MM.1S (cell line): ENCODE data around the gene SCFD2.

Experiments used
- DNase-seq: peaks from one replicate; pipeline ENCODE4 v3.0.0-alpha.2; 2015
- H2AFZ ChIP-seq: fragments of 300-600 bp; sonication (generic); 2 replicates; pipeline ENCODE4 v1.6.0; 2016; ENCODE audit warnings: antibody characterized with exemption, low read length
- H3F3A ChIP-seq: fragments of 300-600 bp; sonication (generic); 2 replicates; pipeline ENCODE4 v1.6.1; 2016; ENCODE audit warnings: mild to moderate bottlenecking, antibody characterized with exemption, low read length, moderate library complexity, mixed read lengths; ENCODE audit not compliant: insufficient read depth
- H3K27ac ChIP-seq: fragments of 300-600 bp; sonication (generic); 2 replicates; pipeline ENCODE4 v1.5.1; 2016; ENCODE audit warnings: mild to moderate bottlenecking, low read length
- H3K27me3 ChIP-seq: fragments of 300-600 bp; sonication (generic); replicated peaks from 2 replicates; pipeline ENCODE4 v1.6.0; 2016; ENCODE audit warnings: low read length; ENCODE audit not compliant: insufficient read depth
- H3K36me3 ChIP-seq: fragments of 300-600 bp; sonication (generic); replicated peaks from 2 replicates; pipeline ENCODE4 v1.6.1; 2016; ENCODE audit warnings: mild to moderate bottlenecking, low read length, mixed read lengths; ENCODE audit not compliant: insufficient read depth
- H3K4me1 ChIP-seq: fragments of 300-600 bp; sonication (generic); 2 replicates; pipeline ENCODE4 v1.6.1; 2016; ENCODE audit warnings: low read length, mixed read lengths
- H3K4me2 ChIP-seq: fragments of 300-600 bp; sonication (generic); 2 replicates; pipeline ENCODE4 v1.6.0; 2016; ENCODE audit warnings: low read depth, low read length
- H3K4me3 ChIP-seq: fragments of 300-600 bp; sonication (generic); 2 replicates; pipeline ENCODE4 v1.5.1; 2016; ENCODE audit warnings: low read length, mixed read lengths
- H3K79me2 ChIP-seq: fragments of 300-600 bp; sonication (generic); 2 replicates; pipeline ENCODE4 v1.6.1; 2016; ENCODE audit warnings: mixed run types, low read length, mixed read lengths
- H3K9ac ChIP-seq: fragments of 300-600 bp; sonication (generic); 2 replicates; pipeline ENCODE4 v1.6.1; 2016; ENCODE audit warnings: low read length, mixed read lengths
- H3K9me2 ChIP-seq: fragments of 300-600 bp; sonication (generic); replicated peaks from 2 replicates; pipeline ENCODE4 v1.6.1; 2016; ENCODE audit warnings: mild to moderate bottlenecking, low read length, mixed read lengths; ENCODE audit not compliant: insufficient read depth
- H3K9me3 ChIP-seq: fragments of 300-600 bp; sonication (generic); replicated peaks from 2 replicates; pipeline ENCODE4 v1.6.1; 2016; ENCODE audit warnings: mild to moderate bottlenecking, low read length, mixed read lengths; ENCODE audit not compliant: insufficient read depth
- H4K20me1 ChIP-seq: fragments of 300-600 bp; sonication (generic); 2 replicates; pipeline ENCODE4 v1.6.1; 2016; ENCODE audit warnings: mild to moderate bottlenecking, low read length, moderate library complexity, mixed read lengths; ENCODE audit not compliant: insufficient read depth
- EZH2 ChIP-seq: fragments of 300-600 bp; sonication (generic); optimal IDR thresholded peaks from 2 replicates; pipeline ENCODE3; 2017; ENCODE audit warnings: low read depth, mild to moderate bottlenecking, antibody characterized with exemption, low read length, mixed read lengths
- EZH2phosphoT487 ChIP-seq: fragments of 300-600 bp; sonication (generic); IDR thresholded peaks from 2 replicates; pipeline ENCODE4 v1.6.1; 2018; ENCODE audit warnings: antibody characterized with exemption, low read length
- TF ChIP-seq, protein P1 (sequence below): fragments of 300-600 bp; sonication (generic); IDR thresholded peaks from 2 replicates; pipeline ENCODE4 v1.5.1; 2016; ENCODE audit warnings: antibody characterized with exemption, low read length, mixed read lengths

The SCFD2 gene

DNA sequence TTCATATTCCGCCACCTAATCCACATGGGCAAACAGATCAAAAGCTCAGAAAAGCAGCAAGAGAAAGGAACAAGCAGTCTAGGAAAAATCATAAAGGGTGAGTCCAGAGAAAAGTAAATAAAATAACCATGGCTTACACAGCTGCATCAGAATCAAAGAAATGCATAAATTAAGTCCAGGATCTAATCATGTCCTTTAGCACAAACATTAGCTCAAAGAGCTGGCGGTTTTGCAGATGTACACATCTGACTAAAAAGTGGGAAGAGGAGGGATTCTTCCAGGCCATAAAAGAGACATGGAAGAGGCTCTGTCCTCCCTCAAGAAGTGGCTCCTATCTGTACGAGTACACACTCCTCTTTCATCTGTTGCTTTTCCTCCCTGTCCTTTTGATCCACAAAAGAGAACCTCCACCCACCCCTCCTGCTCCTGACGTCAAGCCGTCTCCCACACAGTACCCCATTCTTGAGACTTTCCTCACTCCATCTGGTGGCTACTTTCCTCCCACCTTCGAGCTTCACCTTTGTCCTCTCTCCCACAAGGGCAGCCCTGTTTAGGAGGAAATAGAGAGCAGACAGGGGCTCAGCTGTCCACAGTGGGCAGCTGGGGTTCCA, 411.2 kb downstream of the SCFD2 start:
- TF ChIP-seq, protein P1, sequence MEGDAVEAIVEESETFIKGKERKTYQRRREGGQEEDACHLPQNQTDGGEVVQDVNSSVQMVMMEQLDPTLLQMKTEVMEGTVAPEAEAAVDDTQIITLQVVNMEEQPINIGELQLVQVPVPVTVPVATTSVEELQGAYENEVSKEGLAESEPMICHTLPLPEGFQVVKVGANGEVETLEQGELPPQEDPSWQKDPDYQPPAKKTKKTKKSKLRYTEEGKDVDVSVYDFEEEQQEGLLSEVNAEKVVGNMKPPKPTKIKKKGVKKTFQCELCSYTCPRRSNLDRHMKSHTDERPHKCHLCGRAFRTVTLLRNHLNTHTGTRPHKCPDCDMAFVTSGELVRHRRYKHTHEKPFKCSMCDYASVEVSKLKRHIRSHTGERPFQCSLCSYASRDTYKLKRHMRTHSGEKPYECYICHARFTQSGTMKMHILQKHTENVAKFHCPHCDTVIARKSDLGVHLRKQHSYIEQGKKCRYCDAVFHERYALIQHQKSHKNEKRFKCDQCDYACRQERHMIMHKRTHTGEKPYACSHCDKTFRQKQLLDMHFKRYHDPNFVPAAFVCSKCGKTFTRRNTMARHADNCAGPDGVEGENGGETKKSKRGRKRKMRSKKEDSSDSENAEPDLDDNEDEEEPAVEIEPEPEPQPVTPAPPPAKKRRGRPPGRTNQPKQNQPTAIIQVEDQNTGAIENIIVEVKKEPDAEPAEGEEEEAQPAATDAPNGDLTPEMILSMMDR = no peak
- no peak for TF ChIP-seq EZH2
- TF ChIP-seq EZH2phosphoT487 = no peak
- no peak for DNase-seq
- Histone ChIP-seq H3K4me2 (no peak overlapping the region), H3K4me3 (no peak overlapping the region), H3K27me3 (no peaks in the 10 kb centered on the region), H3K9me3 (no peaks in the 10 kb centered on the region), H3F3A (no peaks in the 10 kb centered on the region), H3K9me2 (no peaks in the 10 kb centered on the region), H3K27ac (no peak overlapping the region), H3K9ac (no peak overlapping the region), H3K36me3 (no peaks in the 10 kb centered on the region), H3K4me1 (no peaks in the 10 kb centered on the region), H3K79me2 (no peaks in the 10 kb centered on the region), H4K20me1 (no peaks in the 10 kb centered on the region), H2AFZ (no peak overlapping the region)

- H3K9ac ChIP-seq = no peak overlapping the region
Observed at GRCh38 chr4:52952540-52952939, 413.3 kb downstream of the SCFD2 start.

DNA sequence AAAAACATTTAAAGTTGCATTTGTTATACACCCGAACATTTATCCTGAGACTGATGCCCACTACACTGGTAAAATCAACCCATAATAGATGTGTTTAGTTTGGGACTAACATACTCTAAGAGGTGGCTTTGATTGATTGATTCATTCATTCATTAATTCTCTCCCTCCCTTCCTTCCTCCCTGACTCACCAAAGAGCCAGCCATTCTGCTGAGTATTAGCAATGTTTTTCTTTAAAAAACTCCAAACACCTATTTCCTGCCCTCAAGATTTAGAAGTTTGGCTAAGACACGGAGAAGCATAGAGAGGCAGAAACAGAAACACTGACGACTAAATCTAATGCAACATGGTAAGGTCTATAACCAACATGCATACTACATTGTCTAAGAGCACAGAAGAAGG, 414.8 kb downstream of the SCFD2 start:
- H3K4me3 ChIP-seq = no peak overlapping the region

More at GRCh38 chr4:52952540-52952939, 413.3 kb downstream of the SCFD2 start:
- no peak for TF ChIP-seq EZH2phosphoT487
- TF ChIP-seq, protein P1 = no peak
- TF ChIP-seq EZH2 = no peak
- no peak overlapping the region for H3K4me2 ChIP-seq
- H3K79me2 ChIP-seq = no peaks in the 10 kb centered on the region
- no peaks in the 10 kb centered on the region for H3K9me2 ChIP-seq
- H4K20me1 ChIP-seq = no peaks in the 10 kb centered on the region
- H3K4me3 ChIP-seq = no peak overlapping the region
- H3K4me1 ChIP-seq = no peaks in the 10 kb centered on the region
- H3K9me3 ChIP-seq = no peaks in the 10 kb centered on the region
- DNase-seq = no peak
- H3K27ac ChIP-seq = no peak overlapping the region
- no peaks in the 10 kb centered on the region for H3F3A ChIP-seq
- no peak overlapping the region for H2AFZ ChIP-seq
- no peaks in the 10 kb centered on the region for H3K36me3 ChIP-seq
- no peaks in the 10 kb centered on the region for H3K27me3 ChIP-seq

More for the DNA sequence above, 414.8 kb downstream of the SCFD2 start:
- DNase-seq = no peak
- H3K9me3 ChIP-seq = no peaks in the 10 kb centered on the region
- no peak overlapping the region for H2AFZ ChIP-seq
- H3K79me2 ChIP-seq = no peaks in the 10 kb centered on the region
- H3K4me1 ChIP-seq = no peaks in the 10 kb centered on the region
- no peaks in the 10 kb centered on the region for H3K9me2 ChIP-seq
- H3K4me2 ChIP-seq = no peak overlapping the region
- no peaks in the 10 kb centered on the region for H3F3A ChIP-seq
- H3K36me3 ChIP-seq = no peaks in the 10 kb centered on the region
- TF ChIP-seq EZH2 (no peak), EZH2phosphoT487 (no peak)
- TF ChIP-seq, protein P1 = no peak
- no peak overlapping the region for H3K27ac ChIP-seq
- no peak overlapping the region for H3K9ac ChIP-seq
- H4K20me1 ChIP-seq = no peaks in the 10 kb centered on the region
- H3K27me3 ChIP-seq = no peaks in the 10 kb centered on the region
